NCI-H510A treated with DMSO at 0.1 percent for 48 hours (cell line): Measurements from ENCODE around the gene SLC35A5.
"Not testable (repeated sequence)": the region's sequence is repeated elsewhere in the genome, so short reads cannot be mapped to it uniquely, and the experiment has no call there.

Experiments
- DNase-seq: peaks from one replicate; lab custom pipeline; 2025; lab: John Stamatoyannopoulos, UW

Gene SLC35A5

GRCh38 chr3:112561734-112562529 is at the start of gene SLC35A5, which contains the start of gene ATG3:
SLC35A5 (plus strand) TSS chr3:112562045; CDS start chr3:112563404, 1,359 bp downstream.
ATG3 (minus strand) TSS chr3:112561962; CDS start chr3:112561528, 434 bp downstream.
- DNase-seq = peak; percentile 94

- no peak for DNase-seq
Measured at GRCh38 chr3:112512320-112512719, 49.5 kb upstream of the SLC35A5 start.

- DNase-seq = no peak
Measured at GRCh38 chr3:112514527-112515128, 47.2 kb upstream of the SLC35A5 start.

GRCh38 chr3:112518970-112519369 is 42.9 kb upstream of the SLC35A5 start:
- not testable (repeated sequence) for DNase-seq

- DNase-seq = peak; percentile 52
Measured at GRCh38 chr3:112519424-112520001, 42.3 kb upstream of the SLC35A5 start.

GRCh38 chr3:112524127-112524526 is 37.7 kb upstream of the SLC35A5 start:
- DNase-seq = not testable (repeated sequence)

GRCh38 chr3:112530573-112530972 is 31.3 kb upstream of the SLC35A5 start:
- DNase-seq = no peak

- no peak for DNase-seq
Measured at GRCh38 chr3:112531358-112531781, 30.5 kb upstream of the SLC35A5 start.

- no peak for DNase-seq
Measured at GRCh38 chr3:112539825-112540650, 21.8 kb upstream of the SLC35A5 start.

- no peak for DNase-seq
Measured at GRCh38 chr3:112546216-112546759, 15.6 kb upstream of the SLC35A5 start.

- no peak for DNase-seq
Measured at GRCh38 chr3:112550859-112551258, 11.0 kb upstream of the SLC35A5 start.

- DNase-seq = no peak
Measured at GRCh38 chr3:112555535-112556170, 6.2 kb upstream of the SLC35A5 start.

GRCh38 chr3:112557976-112558375 is 3.9 kb upstream of the SLC35A5 start:
- DNase-seq = no peak

GRCh38 chr3:112560307-112560706 is 1.5 kb upstream of the SLC35A5 start:
- DNase-seq = no peak

- peak; percentile 37 for DNase-seq
Measured at GRCh38 chr3:112560721-112561483, 943 bp upstream of the SLC35A5 start.

- no peak for DNase-seq
Measured at GRCh38 chr3:112561484-112561733, 436 bp upstream of the SLC35A5 start.

GRCh38 chr3:112564247-112564939 is 2.5 kb downstream of the SLC35A5 start:
- DNase-seq = not testable (repeated sequence)

- DNase-seq = no peak
Measured at GRCh38 chr3:112564940-112565305, 3.1 kb downstream of the SLC35A5 start.

GRCh38 chr3:112568642-112569041 is 6.8 kb downstream of the SLC35A5 start:
- DNase-seq = no peak

GRCh38 chr3:112569265-112569664 is 7.4 kb downstream of the SLC35A5 start:
- no peak for DNase-seq
